ENCODE measurements around the gene SPTBN1. TPM values are rescaled to one million over a fixed set of nuclear protein-coding genes. Genes with fewer than 3 reads are reported as not detected.

Gene SPTBN1
- total and polyA plus RNA-seq, 2 of the 13 experiments (the other 11 are each of a cell fraction or from before 2014, with no cell fraction given): 123 to 299 TPM

DNA sequence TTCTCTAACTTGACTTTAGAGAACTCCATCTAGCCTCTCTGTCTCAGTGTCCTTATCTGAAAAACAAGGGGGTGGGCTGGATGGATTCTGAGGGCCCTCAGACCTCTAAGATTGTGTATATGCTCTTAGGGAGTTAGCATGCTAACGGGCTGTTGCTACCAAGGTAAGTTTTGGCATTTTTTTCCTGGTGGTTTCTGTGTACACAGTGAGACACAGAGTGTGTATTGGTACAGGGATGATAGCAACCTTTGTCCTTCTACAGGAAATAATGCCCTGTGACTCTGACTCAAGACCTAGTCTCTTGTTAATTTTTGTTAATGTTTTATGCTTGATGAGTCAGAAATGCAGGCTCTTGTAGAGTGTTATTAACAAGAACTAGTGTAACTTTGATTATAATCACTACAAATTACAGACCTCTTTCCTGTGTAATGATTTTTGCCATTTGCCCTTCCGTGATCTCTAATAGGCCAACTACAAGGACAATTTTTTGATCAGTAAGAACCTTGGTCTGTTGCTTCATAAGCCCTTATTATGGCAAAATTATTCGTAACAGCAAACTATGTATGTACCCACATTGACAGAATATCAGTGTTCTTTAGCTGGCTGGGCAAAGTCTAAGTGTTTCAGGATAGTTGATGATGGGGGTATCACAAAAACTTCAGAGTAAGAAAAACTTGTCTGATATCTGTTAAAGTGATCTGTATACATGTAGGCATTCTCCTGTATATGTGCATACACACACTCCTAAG, 89.7 kb downstream of the SPTBN1 start (continued):
- TF ChIP-seq, protein P1, sequence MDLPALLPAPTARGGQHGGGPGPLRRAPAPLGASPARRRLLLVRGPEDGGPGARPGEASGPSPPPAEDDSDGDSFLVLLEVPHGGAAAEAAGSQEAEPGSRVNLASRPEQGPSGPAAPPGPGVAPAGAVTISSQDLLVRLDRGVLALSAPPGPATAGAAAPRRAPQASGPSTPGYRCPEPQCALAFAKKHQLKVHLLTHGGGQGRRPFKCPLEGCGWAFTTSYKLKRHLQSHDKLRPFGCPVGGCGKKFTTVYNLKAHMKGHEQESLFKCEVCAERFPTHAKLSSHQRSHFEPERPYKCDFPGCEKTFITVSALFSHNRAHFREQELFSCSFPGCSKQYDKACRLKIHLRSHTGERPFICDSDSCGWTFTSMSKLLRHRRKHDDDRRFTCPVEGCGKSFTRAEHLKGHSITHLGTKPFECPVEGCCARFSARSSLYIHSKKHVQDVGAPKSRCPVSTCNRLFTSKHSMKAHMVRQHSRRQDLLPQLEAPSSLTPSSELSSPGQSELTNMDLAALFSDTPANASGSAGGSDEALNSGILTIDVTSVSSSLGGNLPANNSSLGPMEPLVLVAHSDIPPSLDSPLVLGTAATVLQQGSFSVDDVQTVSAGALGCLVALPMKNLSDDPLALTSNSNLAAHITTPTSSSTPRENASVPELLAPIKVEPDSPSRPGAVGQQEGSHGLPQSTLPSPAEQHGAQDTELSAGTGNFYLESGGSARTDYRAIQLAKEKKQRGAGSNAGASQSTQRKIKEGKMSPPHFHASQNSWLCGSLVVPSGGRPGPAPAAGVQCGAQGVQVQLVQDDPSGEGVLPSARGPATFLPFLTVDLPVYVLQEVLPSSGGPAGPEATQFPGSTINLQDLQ (CRISPR knock-in tag; IDR thresholded peaks at IDR 0.05): no peak
- TF ChIP-seq DNMT1 (CRISPR knock-in tag; IDR thresholded peaks at IDR 0.05): no peak
- peak; percentile 58; the same call in 1 of the 2 replicates for TF ChIP-seq NR2F6 (IDR thresholded peaks at IDR 0.05)
- peak; percentile 71; the same call in 1 of the 2 replicates for TF ChIP-seq NR2F6 (CRISPR knock-in tag; IDR thresholded peaks at IDR 0.05)
- TF ChIP-seq ZNF337 (CRISPR knock-in tag; IDR thresholded peaks at IDR 0.05; ENCODE audit: borderline replicate concordance, low read depth): no peak
- peak; percentile 96 for TF ChIP-seq ETV5 (CRISPR knock-in tag; IDR thresholded peaks at IDR 0.05; ENCODE audit: borderline replicate concordance)
- TF ChIP-seq, protein P2, sequence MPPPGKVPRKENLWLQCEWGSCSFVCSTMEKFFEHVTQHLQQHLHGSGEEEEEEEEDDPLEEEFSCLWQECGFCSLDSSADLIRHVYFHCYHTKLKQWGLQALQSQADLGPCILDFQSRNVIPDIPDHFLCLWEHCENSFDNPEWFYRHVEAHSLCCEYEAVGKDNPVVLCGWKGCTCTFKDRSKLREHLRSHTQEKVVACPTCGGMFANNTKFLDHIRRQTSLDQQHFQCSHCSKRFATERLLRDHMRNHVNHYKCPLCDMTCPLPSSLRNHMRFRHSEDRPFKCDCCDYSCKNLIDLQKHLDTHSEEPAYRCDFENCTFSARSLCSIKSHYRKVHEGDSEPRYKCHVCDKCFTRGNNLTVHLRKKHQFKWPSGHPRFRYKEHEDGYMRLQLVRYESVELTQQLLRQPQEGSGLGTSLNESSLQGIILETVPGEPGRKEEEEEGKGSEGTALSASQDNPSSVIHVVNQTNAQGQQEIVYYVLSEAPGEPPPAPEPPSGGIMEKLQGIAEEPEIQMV (CRISPR knock-in tag; IDR thresholded peaks at IDR 0.05; ENCODE audit: low read depth): no peak
- TF ChIP-seq, protein P3, sequence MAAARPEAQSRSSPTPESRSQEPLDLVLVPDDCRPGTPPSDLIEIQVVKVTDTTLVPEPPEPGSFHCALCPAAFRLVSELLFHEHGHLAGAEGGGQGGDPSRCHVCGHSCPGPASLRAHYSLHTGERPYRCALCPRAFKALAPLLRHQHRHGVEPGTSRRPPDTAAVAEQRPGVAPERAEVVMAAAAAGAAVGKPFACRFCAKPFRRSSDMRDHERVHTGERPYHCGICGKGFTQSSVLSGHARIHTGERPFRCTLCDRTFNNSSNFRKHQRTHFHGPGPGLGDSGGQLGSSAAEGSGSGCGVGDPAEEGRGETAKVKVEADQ (CRISPR knock-in tag; IDR thresholded peaks at IDR 0.05; ENCODE audit: borderline replicate concordance): peak; percentile 81; the same call in 1 of the 2 replicates
- TF ChIP-seq MEIS1 (CRISPR knock-in tag; IDR thresholded peaks at IDR 0.05; ENCODE audit: borderline replicate concordance): no peak; the same call in 1 of the 2 replicates
- TF ChIP-seq, protein P4, sequence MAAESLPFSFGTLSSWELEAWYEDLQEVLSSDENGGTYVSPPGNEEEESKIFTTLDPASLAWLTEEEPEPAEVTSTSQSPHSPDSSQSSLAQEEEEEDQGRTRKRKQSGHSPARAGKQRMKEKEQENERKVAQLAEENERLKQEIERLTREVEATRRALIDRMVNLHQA (CRISPR knock-in tag; IDR thresholded peaks at IDR 0.05): no peak
- no peak for TF ChIP-seq TGIF2 (CRISPR knock-in tag; IDR thresholded peaks at IDR 0.05)
- no peak for TF ChIP-seq SSRP1 (CRISPR knock-in tag; IDR thresholded peaks at IDR 0.05)
- TF ChIP-seq CBX1 (IDR thresholded peaks at IDR 0.05; ENCODE audit: low read depth): no peak
- TF ChIP-seq, protein P5, sequence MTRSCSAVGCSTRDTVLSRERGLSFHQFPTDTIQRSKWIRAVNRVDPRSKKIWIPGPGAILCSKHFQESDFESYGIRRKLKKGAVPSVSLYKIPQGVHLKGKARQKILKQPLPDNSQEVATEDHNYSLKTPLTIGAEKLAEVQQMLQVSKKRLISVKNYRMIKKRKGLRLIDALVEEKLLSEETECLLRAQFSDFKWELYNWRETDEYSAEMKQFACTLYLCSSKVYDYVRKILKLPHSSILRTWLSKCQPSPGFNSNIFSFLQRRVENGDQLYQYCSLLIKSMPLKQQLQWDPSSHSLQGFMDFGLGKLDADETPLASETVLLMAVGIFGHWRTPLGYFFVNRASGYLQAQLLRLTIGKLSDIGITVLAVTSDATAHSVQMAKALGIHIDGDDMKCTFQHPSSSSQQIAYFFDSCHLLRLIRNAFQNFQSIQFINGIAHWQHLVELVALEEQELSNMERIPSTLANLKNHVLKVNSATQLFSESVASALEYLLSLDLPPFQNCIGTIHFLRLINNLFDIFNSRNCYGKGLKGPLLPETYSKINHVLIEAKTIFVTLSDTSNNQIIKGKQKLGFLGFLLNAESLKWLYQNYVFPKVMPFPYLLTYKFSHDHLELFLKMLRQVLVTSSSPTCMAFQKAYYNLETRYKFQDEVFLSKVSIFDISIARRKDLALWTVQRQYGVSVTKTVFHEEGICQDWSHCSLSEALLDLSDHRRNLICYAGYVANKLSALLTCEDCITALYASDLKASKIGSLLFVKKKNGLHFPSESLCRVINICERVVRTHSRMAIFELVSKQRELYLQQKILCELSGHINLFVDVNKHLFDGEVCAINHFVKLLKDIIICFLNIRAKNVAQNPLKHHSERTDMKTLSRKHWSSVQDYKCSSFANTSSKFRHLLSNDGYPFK (CRISPR knock-in tag; IDR thresholded peaks at IDR 0.05; ENCODE audit: borderline replicate concordance): no peak
- TF ChIP-seq ZNF562 (CRISPR knock-in tag; IDR thresholded peaks at IDR 0.05; ENCODE audit: borderline replicate concordance): no peak
- no peak for TF ChIP-seq ZNF441 (CRISPR knock-in tag; IDR thresholded peaks at IDR 0.05; ENCODE audit: borderline replicate concordance)
- no peak for TF ChIP-seq ZFP82 (CRISPR knock-in tag; IDR thresholded peaks at IDR 0.05; ENCODE audit: borderline replicate concordance)
- 0 out of 2 replicates have a peak, but pooled peaks have one; percentile 42 for TF ChIP-seq CBFB (CRISPR knock-in tag; IDR thresholded peaks at IDR 0.05)
- TF ChIP-seq MEF2D (CRISPR knock-in tag; IDR thresholded peaks at IDR 0.05): peak; percentile 79; the same call in 1 of the 2 replicates
- TF ChIP-seq, protein P6, sequence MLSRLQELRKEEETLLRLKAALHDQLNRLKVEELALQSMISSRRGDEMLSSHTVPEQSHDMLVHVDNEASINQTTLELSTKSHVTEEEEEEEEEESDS (CRISPR knock-in tag; IDR thresholded peaks at IDR 0.05; ENCODE audit: borderline replicate concordance): no peak
- TF ChIP-seq, protein P7, sequence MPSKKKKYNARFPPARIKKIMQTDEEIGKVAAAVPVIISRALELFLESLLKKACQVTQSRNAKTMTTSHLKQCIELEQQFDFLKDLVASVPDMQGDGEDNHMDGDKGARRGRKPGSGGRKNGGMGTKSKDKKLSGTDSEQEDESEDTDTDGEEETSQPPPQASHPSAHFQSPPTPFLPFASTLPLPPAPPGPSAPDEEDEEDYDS (CRISPR knock-in tag; IDR thresholded peaks at IDR 0.05): peak; percentile 64
